ENCODE results near the gene CD7. TPM values are rescaled to one million over a fixed set of nuclear protein-coding genes. Genes with fewer than 3 reads are reported as not detected.

CD7 gene
- total and polyA plus RNA-seq, 8 donors, result 2.0 to 8.6 (median 3.7) TPM; not detected in 3

- no peak for DNase-seq
- 54 to 60% (median 56%) methylated on average over 22 to 27 of the region's 27 CpGs for WGBS, 5 donors
- TF ChIP-seq POLR2AphosphoS5 (IDR thresholded peaks at IDR 0.05) (no peak), CTCF (IDR thresholded peaks at IDR 0.05) (no peak), POLR2A (IDR thresholded peaks at IDR 0.05) (no peak), EP300 (IDR thresholded peaks at IDR 0.05) (no peak)
- Histone ChIP-seq H3K4me1 (peaks cover 43 to 80% (median 51%) of the 10 kb centered on the region in 4 donors), H3K9me3 (no peaks in the 10 kb centered on the region), H3K4me3 (peak overlapping the region; percentile 63 to 100 (median 87)), H3K36me3 (peaks cover 9 to 30% (median 25%) of the 10 kb centered on the region in 4 donors), H3K27ac (peak overlapping the region; percentile 96 to 100 (median 98)), H3K27me3 (no peaks in the 10 kb centered on the region)
- intact Hi-C loops (cut with DNase I; ENCODE audit: low total_unique reads), result no loop called here
Observed at GRCh38 chr17:82274134-82275020, 43.0 kb downstream of the CD7 start.

- WGBS, 5 donors, result 1 to 24% (median 3%) methylated on average over 7 to 80 of the region's 80 CpGs
- intact Hi-C loops (cut with DNase I; ENCODE audit: low total_unique reads), result no loop called here
- no peaks in the 10 kb centered on the region for H3K27me3 ChIP-seq
- H3K4me3 ChIP-seq, result peak within 1 kb of the TSS; percentile 63 to 100 (median 87)
- peak; percentile 96 to 97 for DNase-seq
- H3K36me3 ChIP-seq, result peaks cover 9 to 30% (median 26%) of the 10 kb centered on the region in 4 donors
- peaks cover 50 to 82% (median 58%) of the 10 kb centered on the region in 4 donors for H3K4me1 ChIP-seq
- TF ChIP-seq POLR2A (IDR thresholded peaks at IDR 0.05) (peak in 2 of 4 donors; percentile 39 to 80), EP300 (IDR thresholded peaks at IDR 0.05) (peak; percentile 58), POLR2AphosphoS5 (IDR thresholded peaks at IDR 0.05) (peak; percentile 4 to 96 (median 96)), CTCF (IDR thresholded peaks at IDR 0.05) (no peak)
- H3K9me3 ChIP-seq, result no peaks in the 10 kb centered on the region
- H3K27ac ChIP-seq, result peak within 1 kb of the TSS; percentile 96 to 100 (median 98)
Observed at GRCh38 chr17:82273327-82274133, 43.9 kb downstream of the CD7 start, which contains the start of gene CSNK1D. CSNK1D (minus strand) TSS chr17:82273700; CDS start chr17:82273381, 319 bp downstream.

GRCh38 chr17:82272495-82273326 is 44.7 kb downstream of the CD7 start:
- H3K9me3 ChIP-seq, result no peaks in the 10 kb centered on the region
- peak overlapping the region; percentile 96 to 100 (median 98) for H3K27ac ChIP-seq
- intact Hi-C loops (cut with DNase I; ENCODE audit: low total_unique reads), result no loop called here
- DNase-seq, result peak in 1 of 2 donors; percentile 51
- H3K36me3 ChIP-seq, result peaks cover 9 to 30% (median 21%) of the 10 kb centered on the region in 4 donors
- no peak for TF ChIP-seq CTCF (IDR thresholded peaks at IDR 0.05)
- TF ChIP-seq POLR2A (IDR thresholded peaks at IDR 0.05), result no peak
- WGBS, 5 donors, result 0 to 2% (median 1%) methylated on average over 24 to 57 of the region's 57 CpGs
- no peaks in the 10 kb centered on the region for H3K27me3 ChIP-seq
- peak overlapping the region; percentile 63 to 100 (median 87) for H3K4me3 ChIP-seq
- H3K4me1 ChIP-seq, result peaks cover 58 to 82% (median 66%) of the 10 kb centered on the region in 4 donors

All from stomach (tissue), 9 donors.